Measurements from ENCODE around the gene LLGL1.

LLGL1 gene

DNA sequence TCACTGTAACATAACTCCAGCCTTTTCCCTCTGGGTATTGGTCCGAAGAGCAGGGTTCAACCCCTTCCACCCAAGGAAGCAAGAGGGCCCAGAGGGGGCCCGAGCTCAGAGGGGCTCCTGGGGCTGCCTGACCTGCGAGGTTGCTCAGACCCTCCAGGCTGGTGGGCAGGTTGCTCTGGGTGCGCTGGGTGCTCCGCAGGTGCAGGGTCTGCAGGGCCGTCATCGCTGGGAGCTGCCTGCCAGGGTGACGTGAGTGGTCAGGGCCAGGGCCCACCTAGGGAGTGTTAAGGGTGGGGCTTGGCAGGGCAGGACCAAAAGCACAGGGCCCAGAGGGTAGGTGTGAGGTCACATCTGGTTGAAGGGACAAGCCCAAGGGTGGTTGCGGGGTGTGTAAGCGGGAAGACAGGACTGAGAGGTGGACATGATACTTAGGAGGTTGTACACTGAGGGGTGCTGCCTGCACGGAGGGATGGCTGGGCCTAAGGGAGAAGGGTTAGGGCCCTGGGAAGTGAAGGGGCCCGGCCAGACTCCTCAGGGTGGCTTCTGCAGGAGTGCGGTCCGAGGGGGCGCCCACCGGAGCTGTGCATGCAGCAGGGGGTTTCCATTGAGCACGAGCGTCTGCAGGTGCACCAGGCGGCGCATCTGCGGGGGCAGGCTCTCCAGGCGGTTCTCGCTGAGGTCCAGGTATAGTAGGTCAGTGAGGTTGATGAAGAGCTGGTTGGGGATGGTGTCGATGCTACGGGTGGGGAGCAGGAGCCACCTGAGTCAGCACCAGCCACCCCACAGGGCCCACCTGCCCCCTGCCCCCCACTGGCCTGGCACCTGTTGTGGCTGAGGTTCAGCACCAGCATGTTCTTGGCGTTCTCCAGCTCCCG is 28.7 kb downstream of the LLGL1 start:
- Histone ChIP-seq H3K9me3 (ENCODE audit: insufficient read depth, low read depth, low read length) (no peaks in the 10 kb centered on the region), H3K4me3 (ENCODE audit: low read length, poor library complexity, severe bottlenecking) (no peak overlapping the region), H3K9me2 (replicated peaks; ENCODE audit: low read depth, low read length) (no peaks in the 10 kb centered on the region), H3K27me3 (ENCODE audit: insufficient read depth, low read length, poor library complexity, severe bottlenecking) (no peaks in the 10 kb centered on the region), H3K36me3 (ENCODE audit: insufficient read depth, low read length) (peaks cover 49% of the 10 kb centered on the region; the same call in 1 of the 2 replicates), H2AFZ (ENCODE audit: low read length) (no peak overlapping the region), H4K20me1 (ENCODE audit: insufficient read depth, low read length, poor library complexity, severe bottlenecking) (peaks cover 25% of the 10 kb centered on the region), H3K4me1 (ENCODE audit: insufficient read depth, low read length, poor library complexity, severe bottlenecking) (peaks cover 14% of the 10 kb centered on the region), H3K4me2 (ENCODE audit: low read depth, low read length, poor library complexity, severe bottlenecking) (no peak overlapping the region), H3F3A (ENCODE audit: low read depth) (no peaks in the 10 kb centered on the region), H3K9ac (ENCODE audit: low read depth, low read length, poor library complexity, severe bottlenecking) (no peak overlapping the region), H3K79me2 (ENCODE audit: insufficient read depth, low read length) (peaks cover 30% of the 10 kb centered on the region)
- no peak for TF ChIP-seq EZH2phosphoT487 (IDR thresholded peaks at IDR 0.05; ENCODE audit: borderline replicate concordance)
- TF ChIP-seq CTCF (conservative IDR thresholded peaks at IDR 0.05; ENCODE audit: low read length) = no peak

DNA sequence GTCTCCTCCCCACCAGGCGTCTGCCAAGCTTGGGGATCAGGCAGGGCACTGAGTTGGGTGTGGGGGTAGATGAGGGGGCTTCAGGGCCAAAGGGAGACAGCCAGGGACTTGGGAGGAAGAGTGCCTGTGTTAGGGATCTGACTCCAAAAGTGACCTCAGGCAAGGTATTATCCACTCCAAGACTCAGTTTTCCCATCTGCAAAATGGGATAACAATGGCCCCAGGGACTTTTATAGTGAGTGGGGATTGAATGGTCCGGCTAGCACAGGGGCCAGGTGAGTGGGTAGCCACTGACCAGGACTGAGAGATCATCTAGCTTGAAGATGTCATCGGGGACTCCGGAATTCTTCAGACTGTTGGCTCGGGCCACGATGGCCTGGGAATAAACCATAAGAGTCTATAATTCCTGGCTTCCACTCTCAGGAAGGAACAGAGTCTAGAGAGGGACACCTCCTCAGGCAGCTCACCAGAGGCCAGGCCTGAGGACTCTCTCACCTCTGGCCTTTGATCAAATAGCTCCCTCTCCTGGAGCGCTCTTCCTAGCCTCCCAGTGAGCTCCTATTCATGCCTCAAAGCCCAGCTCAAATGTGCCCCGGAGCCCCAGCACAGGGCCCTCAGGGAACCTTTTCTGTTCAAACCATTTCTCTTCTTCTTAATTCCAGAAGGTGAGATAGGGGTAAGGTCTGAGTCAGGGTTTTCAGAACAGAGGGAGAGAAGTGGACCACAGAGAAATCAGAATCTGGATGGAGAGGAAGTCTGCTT is 29.6 kb downstream of the LLGL1 start:
- H3K9me3 ChIP-seq (ENCODE audit: insufficient read depth, low read depth, low read length) = no peaks in the 10 kb centered on the region
- no peak overlapping the region for H2AFZ ChIP-seq (ENCODE audit: low read length)
- H4K20me1 ChIP-seq (ENCODE audit: insufficient read depth, low read length, poor library complexity, severe bottlenecking) = peaks cover 25% of the 10 kb centered on the region
- H3K4me2 ChIP-seq (ENCODE audit: low read depth, low read length, poor library complexity, severe bottlenecking) = no peak overlapping the region
- no peak overlapping the region for H3K9ac ChIP-seq (ENCODE audit: low read depth, low read length, poor library complexity, severe bottlenecking)
- no peaks in the 10 kb centered on the region for H3K27me3 ChIP-seq (ENCODE audit: insufficient read depth, low read length, poor library complexity, severe bottlenecking)
- TF ChIP-seq CTCF (conservative IDR thresholded peaks at IDR 0.05; ENCODE audit: low read length) = no peak
- TF ChIP-seq EZH2phosphoT487 (IDR thresholded peaks at IDR 0.05; ENCODE audit: borderline replicate concordance) = no peak
- H3F3A ChIP-seq (ENCODE audit: low read depth) = no peaks in the 10 kb centered on the region
- H3K4me3 ChIP-seq (ENCODE audit: low read length, poor library complexity, severe bottlenecking) = no peak overlapping the region
- H3K4me1 ChIP-seq (ENCODE audit: insufficient read depth, low read length, poor library complexity, severe bottlenecking) = peaks cover 16% of the 10 kb centered on the region
- no peaks in the 10 kb centered on the region for H3K9me2 ChIP-seq (replicated peaks; ENCODE audit: low read depth, low read length)
- H3K79me2 ChIP-seq (ENCODE audit: insufficient read depth, low read length) = peaks cover 30% of the 10 kb centered on the region
- peaks cover 45% of the 10 kb centered on the region; the same call in 1 of the 2 replicates for H3K36me3 ChIP-seq (ENCODE audit: insufficient read depth, low read length)

DNA sequence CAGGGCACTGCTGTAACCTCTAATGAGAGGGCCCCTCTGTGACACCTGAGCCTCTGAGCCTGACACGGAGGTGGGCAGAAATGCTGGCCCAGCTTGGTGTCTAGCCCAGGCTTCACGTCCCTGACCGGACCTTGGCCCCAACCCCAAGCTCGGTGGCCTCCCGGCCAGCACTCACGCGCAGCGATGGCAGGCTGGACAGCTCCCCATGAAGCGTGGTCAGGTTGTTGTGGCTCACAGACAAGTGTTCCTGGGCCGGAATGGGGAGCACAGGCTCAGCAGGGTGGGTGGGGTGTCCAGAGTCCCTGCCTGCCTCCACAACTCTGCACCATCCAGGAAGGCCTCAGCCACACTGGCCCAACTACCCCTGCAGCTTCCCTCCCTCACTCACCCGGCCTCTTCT is 30.9 kb downstream of the LLGL1 start:
- H3K36me3 ChIP-seq (ENCODE audit: insufficient read depth, low read length) = peaks cover 33% of the 10 kb centered on the region; the same call in 1 of the 2 replicates
- H3K4me2 ChIP-seq (ENCODE audit: low read depth, low read length, poor library complexity, severe bottlenecking) = peak overlapping the region; percentile 80

More for the DNA sequence above, 30.9 kb downstream of the LLGL1 start:
- Histone ChIP-seq H3K9me3 (ENCODE audit: insufficient read depth, low read depth, low read length) (no peaks in the 10 kb centered on the region), H2AFZ (ENCODE audit: low read length) (no peak overlapping the region), H3K4me1 (ENCODE audit: insufficient read depth, low read length, poor library complexity, severe bottlenecking) (peaks cover 19% of the 10 kb centered on the region), H3K79me2 (ENCODE audit: insufficient read depth, low read length) (peaks cover 32% of the 10 kb centered on the region), H3K4me3 (ENCODE audit: low read length, poor library complexity, severe bottlenecking) (peak overlapping the region; percentile 76), H3F3A (ENCODE audit: low read depth) (no peaks in the 10 kb centered on the region), H3K9ac (ENCODE audit: low read depth, low read length, poor library complexity, severe bottlenecking) (peak overlapping the region; percentile 84), H3K9me2 (replicated peaks; ENCODE audit: low read depth, low read length) (no peaks in the 10 kb centered on the region), H4K20me1 (ENCODE audit: insufficient read depth, low read length, poor library complexity, severe bottlenecking) (peaks cover 25% of the 10 kb centered on the region), H3K27me3 (ENCODE audit: insufficient read depth, low read length, poor library complexity, severe bottlenecking) (no peaks in the 10 kb centered on the region)
- TF ChIP-seq CTCF (conservative IDR thresholded peaks at IDR 0.05; ENCODE audit: low read length) (no peak), EZH2phosphoT487 (IDR thresholded peaks at IDR 0.05; ENCODE audit: borderline replicate concordance) (no peak)

All from Loucy (cell line).